Psoas muscle (tissue), 8 donors: ENCODE results near the gene CFB. TPM values are rescaled to one million over a fixed set of nuclear protein-coding genes. Genes with fewer than 3 reads are reported as not detected.
A peak's percentile ranks its signal among the peaks of the same experiment; 100 is the strongest.
"Not testable (repeated sequence)": the region's sequence is repeated elsewhere in the genome, so short reads cannot be mapped to it uniquely, and the experiment has no call there.

Source experiments
- ATAC-seq, 4 donors: fragments of 200-7000 bp; cut with Tn5 transposase; one replicate each; pipeline ENCODE4 v1.9.1; 2020; ENCODE audit warnings: moderate library complexity in 3 of 4, mild to moderate bottlenecking in 2 of 4
- DNase-seq, 2 donors: peaks; one replicate each; pipeline ENCODE4 v3.0.0-alpha.2; 2020
- H3K27ac ChIP-seq: fragments of 200-600 bp; one replicate; pipeline ENCODE4 v1.8.0; 2022
- H3K27me3 ChIP-seq, 3 donors: fragments of 200-600 bp in 1 of 3; one replicate each; pipeline versions ENCODE4 v1.6.1 to v1.8.0; 2013 to 2022; ENCODE audit warnings: low read length in 2 of 3, mild to moderate bottlenecking in 2 of 3, moderate library complexity in 1 of 3; ENCODE audit not compliant: insufficient read depth in 3 of 3
- H3K36me3 ChIP-seq, 2 donors: fragments of 200-600 bp in 1 of 2; one replicate each; pipeline versions ENCODE4 v1.6.1 to v1.8.0; 2013 to 2022; ENCODE audit warnings: low read depth in 1 of 2, mild to moderate bottlenecking in 1 of 2, moderate library complexity in 1 of 2; ENCODE audit not compliant: insufficient read depth in 1 of 2
- H3K4me1 ChIP-seq: fragments of 200-600 bp; one replicate; pipeline ENCODE4 v1.8.0; 2022
- H3K4me3 ChIP-seq: fragments of 200-600 bp; one replicate; pipeline ENCODE4 v1.8.0; 2022; ENCODE audit warnings: mild to moderate bottlenecking
- H3K9me3 ChIP-seq: fragments of 200-600 bp; one replicate; pipeline ENCODE4 v1.8.0; 2022
- WGBS, 3 donors: extraction: QIAGEN DNeasy Blood & Tissue Kit; methylation state at CpG; one replicate each; pipeline versions ENCODE4 v1.1.6 to v1.1.7; 2013; 5-methylcytosine and 5-hydroxymethylcytosine counted together
- intact Hi-C, 2 donors: fragments of 100-400 bp; cut with DNase I; formaldehyde crosslinking; loops; one replicate each; pipeline versions ENCODE4 v1.11.0 to v1.14.2; 2022
- polyA plus RNA-seq, 3 donors: library from polyadenylated mRNA; stranded (reverse); fragments of 200-250 nt; gene quantifications; one replicate each; pipeline ENCODE4 v1.2.3, GENCODE V29; 2013
- total RNA-seq, 4 donors: library from RNA; stranded (reverse); fragmentation: NEBNext Ultra II Directional in 2 of 4; extraction: Animal tissue kit (Norgen Biotek cat#: 25700) in 2 of 4; gene quantifications; one replicate each; pipeline versions ENCODE4 v1.2.1 to v1.2.4, GENCODE V29; 2021 to 2023
- TF ChIP-seq, protein P1 (sequence below): fragments of 200-600 bp; IDR thresholded peaks from one replicate; pipeline ENCODE4 v1.8.0; 2022; ENCODE audit warnings: antibody characterized with exemption
- donor health status: healthy with polysubstance abuse.
- donor health status: DM: no; HTN: no; CAD: no; lungs with moderate emphysema.
- donor health status: Bipolar disorder and iron deficiency.
- donor health status: healthy.
- donor health status: DM: yes; HTN: yes; CAD: no.
- donor health status: DM: no; HTN: no; CAD: no.
- donor health status: DM: no; HTN: no; CAD: no.
- donor health status: DM: yes; HTN: yes; CAD: no.

CFB gene
- total and polyA plus RNA-seq, 7 donors, result 1.6 to 5.8 (median 2.5) TPM

GRCh38 chr6:31927863-31928671 is 17.8 kb upstream of the CFB start:
- H3K27ac ChIP-seq, result no peak overlapping the region
- no peak for ATAC-seq
- TF ChIP-seq, protein P1, sequence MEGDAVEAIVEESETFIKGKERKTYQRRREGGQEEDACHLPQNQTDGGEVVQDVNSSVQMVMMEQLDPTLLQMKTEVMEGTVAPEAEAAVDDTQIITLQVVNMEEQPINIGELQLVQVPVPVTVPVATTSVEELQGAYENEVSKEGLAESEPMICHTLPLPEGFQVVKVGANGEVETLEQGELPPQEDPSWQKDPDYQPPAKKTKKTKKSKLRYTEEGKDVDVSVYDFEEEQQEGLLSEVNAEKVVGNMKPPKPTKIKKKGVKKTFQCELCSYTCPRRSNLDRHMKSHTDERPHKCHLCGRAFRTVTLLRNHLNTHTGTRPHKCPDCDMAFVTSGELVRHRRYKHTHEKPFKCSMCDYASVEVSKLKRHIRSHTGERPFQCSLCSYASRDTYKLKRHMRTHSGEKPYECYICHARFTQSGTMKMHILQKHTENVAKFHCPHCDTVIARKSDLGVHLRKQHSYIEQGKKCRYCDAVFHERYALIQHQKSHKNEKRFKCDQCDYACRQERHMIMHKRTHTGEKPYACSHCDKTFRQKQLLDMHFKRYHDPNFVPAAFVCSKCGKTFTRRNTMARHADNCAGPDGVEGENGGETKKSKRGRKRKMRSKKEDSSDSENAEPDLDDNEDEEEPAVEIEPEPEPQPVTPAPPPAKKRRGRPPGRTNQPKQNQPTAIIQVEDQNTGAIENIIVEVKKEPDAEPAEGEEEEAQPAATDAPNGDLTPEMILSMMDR, result no peak
- H3K36me3 ChIP-seq, result no peaks in the 10 kb centered on the region
- H3K4me1 ChIP-seq, result no peaks in the 10 kb centered on the region
- peaks cover 0 to 2% (median 0%) of the 10 kb centered on the region in 3 donors for H3K27me3 ChIP-seq
- 65 to 77% (median 66%) methylated on average over 11 of the region's 11 CpGs for WGBS, 3 donors
- DNase-seq, result no peak
- no peaks in the 10 kb centered on the region for H3K9me3 ChIP-seq
- H3K4me3 ChIP-seq, result peak overlapping the region; percentile 28
- intact Hi-C loops, result no loop called here

GRCh38 chr6:31928672-31928939 is 17.3 kb upstream of the CFB start:
- peaks cover 0 to 2% (median 0%) of the 10 kb centered on the region in 3 donors for H3K27me3 ChIP-seq
- no peak overlapping the region for H3K27ac ChIP-seq
- ATAC-seq (no peak), DNase-seq (no peak)
- no peak overlapping the region for H3K4me3 ChIP-seq
- intact Hi-C loops, result no loop called here
- 37 to 51% (median 48%) methylated on average over 9 of the region's 9 CpGs for WGBS, 3 donors
- no peaks in the 10 kb centered on the region for H3K4me1 ChIP-seq
- TF ChIP-seq, protein P1, result no peak
- H3K36me3 ChIP-seq, result no peaks in the 10 kb centered on the region
- no peaks in the 10 kb centered on the region for H3K9me3 ChIP-seq

DNA sequence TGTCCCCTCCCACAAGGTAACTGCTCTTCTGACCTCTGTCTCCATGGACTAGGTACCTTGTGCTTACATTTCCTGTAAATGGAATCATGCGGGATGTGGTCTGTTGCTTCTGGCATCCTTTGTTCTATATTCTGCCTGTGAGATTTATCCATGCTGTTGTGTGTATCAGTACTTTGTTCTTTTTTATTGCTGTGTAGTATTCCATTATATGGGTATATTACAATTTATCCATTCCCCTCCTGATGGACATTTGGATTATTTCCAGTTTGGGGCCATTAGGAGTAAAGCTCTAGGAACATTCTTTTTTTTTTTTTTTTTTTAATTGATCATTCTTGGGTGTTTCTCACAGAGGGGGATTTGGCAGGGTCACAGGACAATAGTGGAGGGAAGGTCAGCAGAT is 14.9 kb upstream of the CFB start:
- no peak overlapping the region for H3K4me3 ChIP-seq
- H3K9me3 ChIP-seq, result no peaks in the 10 kb centered on the region
- ATAC-seq (no peak), DNase-seq (no peak)
- H3K27ac ChIP-seq, result no peak overlapping the region
- no peaks in the 10 kb centered on the region for H3K36me3 ChIP-seq
- WGBS, 3 donors, result 77 to 97% (median 91%) methylated on average over 1 of the region's 1 CpG
- peaks cover 0 to 2% (median 0%) of the 10 kb centered on the region in 3 donors for H3K27me3 ChIP-seq
- no peaks in the 10 kb centered on the region for H3K4me1 ChIP-seq
- intact Hi-C loops, result no loop called here
- TF ChIP-seq, protein P1, result no peak

GRCh38 chr6:31932137-31932536 is 13.8 kb upstream of the CFB start:
- H3K4me1 ChIP-seq, H3K36me3 ChIP-seq, intact Hi-C loops, DNase-seq, H3K4me3 ChIP-seq, H3K27ac ChIP-seq, H3K27me3 ChIP-seq, H3K9me3 ChIP-seq, ATAC-seq: not testable (repeated sequence)
- WGBS, 3 donors, result 83 to 100% (median 89%) methylated on average over 1 to 25 of the region's 32 CpGs

DNA sequence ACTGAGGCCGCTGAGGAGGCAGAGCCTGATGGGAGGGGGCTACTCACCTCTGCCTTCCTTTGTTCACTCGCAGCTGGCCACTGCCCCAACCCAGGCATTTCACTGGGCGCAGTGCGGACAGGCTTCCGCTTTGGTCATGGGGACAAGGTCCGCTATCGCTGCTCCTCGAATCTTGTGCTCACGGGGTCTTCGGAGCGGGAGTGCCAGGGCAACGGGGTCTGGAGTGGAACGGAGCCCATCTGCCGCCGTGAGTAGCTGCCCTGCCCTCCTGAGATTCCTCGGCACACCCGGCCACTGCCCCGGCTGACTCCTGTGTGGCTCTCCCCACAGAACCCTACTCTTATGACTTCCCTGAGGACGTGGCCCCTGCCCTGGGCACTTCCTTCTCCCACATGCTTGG is 12.4 kb upstream of the CFB start:
- no peak for DNase-seq
- Histone ChIP-seq H3K36me3 (no peaks in the 10 kb centered on the region), H3K9me3 (no peaks in the 10 kb centered on the region), H3K27ac (no peak overlapping the region), H3K27me3 (peaks cover 0 to under 1% (median 0%) of the 10 kb centered on the region in 3 donors), H3K4me3 (no peak overlapping the region), H3K4me1 (no peaks in the 10 kb centered on the region)
- no peak for ATAC-seq
- 84 to 85% (median 85%) methylated on average over 19 of the region's 19 CpGs for WGBS, 3 donors
- intact Hi-C loops, result no loop called here
- TF ChIP-seq, protein P1, result no peak
